K562 (cell line): ENCODE measurements around the gene IFT122. TPM values are rescaled to one million over a fixed set of nuclear protein-coding genes. Genes with fewer than 3 reads are reported as not detected.
A peak's percentile ranks its signal among the peaks of the same experiment; 100 is the strongest.

ENCODE experiments used
- ATAC-seq: fragments of 200-7000 bp; cut with Tn5 transposase; 3 replicates; pipeline ENCODE4 v1.9.1; 2020; ENCODE audit warnings: moderate library complexity
- BruUV-seq: library from RNA; stranded (reverse); fragments of 400-500 nt; replicated peaks from 2 replicates; lab custom pipeline; 2021; lab: Mats Ljungman, UMichigan
- CTCF ChIA-PET: fragments of 300-600 bp; formaldehyde crosslinking; extraction: SDS; loops from one replicate; lab custom pipeline; 2021; ENCODE audit warnings: low intra/inter-chr PET ratio; lab: Yijun Ruan, JAX
- POLR2A ChIA-PET: fragments of 300-600, 350-650 bp; sonication (Branson Sonifier 250); formaldehyde crosslinking; extraction: SDS; loops from one replicate; lab custom pipeline; 2021; ENCODE audit warnings: antibody characterized with exemption, inconsistent platforms; lab: Yijun Ruan, JAX
- DNase-seq, 4 experiments: peaks; one replicate each; pipeline versions ENCODE4 v3.0.0 to v3.0.0-alpha.2; 2011 to 2018; ENCODE audit warnings: low spot score in 3 of 4, mixed read lengths in 3 of 4; ENCODE audit errors: extremely low read depth in 1 of 4
- FAIRE-seq: peaks from 2 replicates; lab custom pipeline; 2011; peaks lifted over from hg19 to GRCh38; lab: Jason Lieb, UNC
- H2AFZ ChIP-seq: 2 replicates; pipeline ENCODE4 v1.6.0; 2011; ENCODE audit warnings: low read depth, low read length, control low read depth, inconsistent platforms
- H3K27ac ChIP-seq: fragments of 200-600 bp; 3 replicates; pipeline ENCODE4 v1.8.0; 2011; ENCODE audit warnings: low read depth, mild to moderate bottlenecking, control low read depth, inconsistent platforms, low read length, moderate library complexity, mixed read lengths; ENCODE audit errors: extremely low read depth
- H3K27me3 ChIP-seq, 2 experiments: fragments of 300-600 bp in 1 of 2; 2 replicates in 1 of 2; 3 replicates in 1 of 2; pipeline versions ENCODE4 v1.6.0 to v1.8.0; 2011; ENCODE audit warnings: inconsistent platforms in 2 of 2, low read length in 2 of 2, mild to moderate bottlenecking in 1 of 2, mixed read lengths in 1 of 2, moderate library complexity in 1 of 2; ENCODE audit not compliant: control insufficient read depth in 2 of 2, insufficient read depth in 2 of 2
- H3K36me3 ChIP-seq: fragments of 300-600 bp; 3 replicates; pipeline ENCODE4 v1.8.0; 2011; ENCODE audit warnings: mild to moderate bottlenecking, low read length, inconsistent platforms; ENCODE audit not compliant: control insufficient read depth, insufficient read depth
- H3K4me1 ChIP-seq, 2 experiments: fragments of 200-600 bp in 1 of 2; replicated peaks in 1 of 2; 2 replicates in 1 of 2; 3 replicates in 1 of 2; pipeline versions ENCODE4 v1.5.1 to v1.8.0; 2011; ENCODE audit warnings: inconsistent platforms in 2 of 2, low read length in 2 of 2, mild to moderate bottlenecking in 1 of 2, mixed read lengths in 1 of 2, moderate library complexity in 1 of 2; ENCODE audit not compliant: control insufficient read depth in 2 of 2, insufficient read depth in 2 of 2
- H3K4me2 ChIP-seq: 2 replicates; pipeline ENCODE4 v1.6.1; 2011; ENCODE audit warnings: low read length, control low read depth, inconsistent platforms, mixed read lengths; ENCODE audit not compliant: insufficient read depth
- H3K4me3 ChIP-seq: fragments of 200-600 bp; sonication (generic), shearing (Covaris generic); 2 replicates; pipeline ENCODE4 v1.5.1; 2016; ENCODE audit warnings: control low read depth, inconsistent platforms
- H3K79me2 ChIP-seq: fragments of 200-600 bp; 3 replicates; pipeline ENCODE4 v1.8.0; 2011; ENCODE audit warnings: low read length, inconsistent platforms; ENCODE audit not compliant: control insufficient read depth, insufficient read depth
- H3K9ac ChIP-seq, 2 experiments: 2 replicates each; pipeline versions ENCODE4 v1.6.0 to v1.6.1; 2011; ENCODE audit warnings: low read depth in 2 of 2, low read length in 2 of 2, control low read depth in 1 of 2, inconsistent platforms in 1 of 2, mild to moderate bottlenecking in 1 of 2, mixed read lengths in 1 of 2; ENCODE audit not compliant: insufficient read depth in 1 of 2
- H3K9me1 ChIP-seq: one replicate; pipeline ENCODE4 v1.6.0; 2011; ENCODE audit warnings: inconsistent platforms, mild to moderate bottlenecking, low read length, moderate library complexity; ENCODE audit not compliant: control insufficient read depth, insufficient read depth
- H3K9me3 ChIP-seq: replicated peaks from 2 replicates; pipeline ENCODE4 v1.5.1; 2011; ENCODE audit warnings: low read depth, low read length, inconsistent platforms; ENCODE audit not compliant: control insufficient read depth, insufficient read depth
- H4K20me1 ChIP-seq: replicated peaks from 2 replicates; pipeline ENCODE4 v1.6.1; 2011; ENCODE audit warnings: low read length, inconsistent platforms, mixed read lengths; ENCODE audit not compliant: control insufficient read depth, insufficient read depth
- BACH1 ChIP-seq: fragments of 200-800 bp; sonication (Bioruptor generic); IDR thresholded peaks from 2 replicates; pipeline ENCODE4 v1.6.1; 2016; ENCODE audit warnings: missing genetic modification characterization, missing compliant biosample characterization
- GMEB1 ChIP-seq: fragments of 250-450 bp; sonication (Bioruptor Pico); IDR thresholded peaks from 2 replicates; pipeline ENCODE4 v1.4.0; 2020; ENCODE audit warnings: mild to moderate bottlenecking
- MECOM ChIP-seq: fragments of 250-450 bp; sonication (Bioruptor Pico); IDR thresholded peaks from 2 replicates; pipeline ENCODE4 v1.8.0; 2022; ENCODE audit warnings: inconsistent platforms
- POLR2G ChIP-seq: fragments of 200-400 bp; formaldehyde crosslinking; IDR thresholded peaks from 2 replicates; pipeline ENCODE4 v1.6.1; 2017; ENCODE audit warnings: low read depth, mild to moderate bottlenecking, antibody characterized with exemption, low read length, moderate library complexity
- SRSF7 ChIP-seq: fragments of 200-400 bp; formaldehyde crosslinking; optimal IDR thresholded peaks from 2 replicates; pipeline ENCODE3; 2017; ENCODE audit warnings: mild to moderate bottlenecking, low read depth, low read length
- TCF3 ChIP-seq: sonication (generic); formaldehyde crosslinking; IDR thresholded peaks from 2 replicates; pipeline ENCODE4 v1.4.0; 2020; ENCODE audit warnings: mild to moderate bottlenecking, missing genetic modification reagents
- ZBTB2 ChIP-seq: fragments of 450-650 bp; IDR thresholded peaks from 2 replicates; pipeline ENCODE4 v1.6.1; 2016; ENCODE audit warnings: antibody characterized with exemption
- ZFP36 ChIP-seq: fragments of 150-350 bp; IDR thresholded peaks from 2 replicates; pipeline ENCODE4 v1.6.1; 2018; ENCODE audit warnings: low read length, low read depth; ENCODE audit not compliant: partially characterized antibody
- ZNF398 ChIP-seq: fragments of 250-450 bp; sonication (Bioruptor Pico); IDR thresholded peaks from 2 replicates; pipeline ENCODE4 v1.8.0; 2021; ENCODE audit warnings: moderate library complexity, mild to moderate bottlenecking, inconsistent platforms
- ZNF764 ChIP-seq: fragments of 250-450 bp; sonication (Bioruptor Pico); IDR thresholded peaks from 2 replicates; pipeline ENCODE4 v1.4.0; 2020; ENCODE audit warnings: low read depth, mild to moderate bottlenecking, moderate library complexity
- ZNF778 ChIP-seq: fragments of 450-650 bp; formaldehyde crosslinking; IDR thresholded peaks from 2 replicates; pipeline ENCODE4 v1.4.0; 2020; ENCODE audit warnings: mild to moderate bottlenecking, moderate library complexity
- WGBS: fragments of 100-300 bp; shearing (Covaris generic); methylation state at CpG from one replicate; pipeline ENCODE4 v1.1.6; 2016; ENCODE audit warnings: low coverage, mixed read lengths; ENCODE audit not compliant: insufficient coverage; ENCODE audit errors: missing lambda C conversion rate; 5-methylcytosine and 5-hydroxymethylcytosine counted together
- in situ Hi-C: fragments of 300-500 bp; cut with MboI; formaldehyde crosslinking; loops from 4 replicates; pipeline ENCODE4 v1.15.0; 2018; ENCODE audit warnings: inconsistent platforms, mixed read lengths
- intact Hi-C: fragments of 100-400 bp; cut with micrococcal nuclease; formaldehyde crosslinking; loops from 2 replicates; pipeline ENCODE4 v1.14.2; 2022
- polyA plus RNA-seq, 8 experiments: library from polyadenylated mRNA; depleted of rRNA in 4 of 8; stranded (reverse) in 5 of 8; unstranded in 3 of 8; fragments of >200 nt; fragmentation: Nextera tagmentation in 2 of 8; fragmentation: Illumina TruSeq in 1 of 8; extraction: Ambion mirVana in 2 of 8; extraction: Trizol in 1 of 8; gene quantifications; 2 replicates each; pipeline versions ENCODE4 v1.2.1 to v1.2.3, GENCODE V29; 2011 to 2014; ENCODE audit warnings: inconsistent platforms in 1 of 8, missing spikeins in 1 of 8
- total RNA-seq, 7 experiments: library from RNA; depleted of rRNA in 6 of 7; stranded (reverse); fragments of >200 nt in 6 of 7; fragmentation: Illumina TruSeq in 2 of 7; extraction: Trizol in 2 of 7; gene quantifications; 2 replicates each; pipeline versions ENCODE4 v1.2.1 to v1.2.3, GENCODE V29; 2011 to 2021; ENCODE audit warnings: low replicate concordance in 1 of 7

IFT122 gene
- total and polyA plus RNA-seq, 9 of the 15 experiments (the other 6 are each of a cell fraction or from before 2014, with no cell fraction given), result 2.4 to 11.5 (median 7.7) TPM

- POLR2A ChIA-PET, result no interaction called here
- Histone ChIP-seq H2AFZ (no peak overlapping the region), H3K36me3 (no peaks in the 10 kb centered on the region), H3K4me1 (no peaks in the 10 kb centered on the region), H3K79me2 (no peaks in the 10 kb centered on the region), H3K9ac (no peak overlapping the region), H3K9me1 (no peaks in the 10 kb centered on the region), H3K4me2 (no peak overlapping the region), H3K9me3 (no peaks in the 10 kb centered on the region), H3K27me3 (peaks cover 0 to 13% of the 10 kb centered on the region in 2 experiments; a peak in 2 of 5 replicates), H4K20me1 (no peaks in the 10 kb centered on the region), H3K27ac (no peak overlapping the region), H3K4me3 (no peak overlapping the region)
- intact Hi-C loops, result no loop called here
- TF ChIP-seq MECOM (CRISPR knock-in tag), result no peak
- 0 out of 2 replicates have a peak, but pooled peaks have one; percentile 14 for TF ChIP-seq POLR2G
- WGBS, result 29% methylated on average over 5 of the region's 8 CpGs
- DNase-seq (no peak), FAIRE-seq (no peak), ATAC-seq (no peak)
- in situ Hi-C loops, result no loop called here
- no TSS peak for BruUV-seq
- CTCF ChIA-PET, result no interaction called here
These were observed 78.1 kb downstream of the IFT122 start for GRCh38 chr3:129518038-129518561.

- no peaks in the 10 kb centered on the region for H3K36me3 ChIP-seq
- H3K4me1 ChIP-seq, result no peaks in the 10 kb centered on the region
- H3K9ac ChIP-seq, result no peak overlapping the region
- TF ChIP-seq ZNF398 (CRISPR knock-in tag), result no peak
- TF ChIP-seq ZBTB2, result no peak
- no peak for TF ChIP-seq GMEB1 (CRISPR knock-in tag)
- TF ChIP-seq BACH1 (tag), result no peak
- TF ChIP-seq ZFP36, result no peak
- no peak for TF ChIP-seq ZNF764 (CRISPR knock-in tag)
- TF ChIP-seq ZNF778 (CRISPR knock-in tag), result no peak
- no peak for TF ChIP-seq SRSF7
- TF ChIP-seq TCF3, result no peak
These were observed 78.6 kb downstream of the IFT122 start for GRCh38 chr3:129518581-129518980.

More at GRCh38 chr3:129518581-129518980, 78.6 kb downstream of the IFT122 start:
- H3K27me3 ChIP-seq, result peaks cover 0 to 18% of the 10 kb centered on the region in 2 experiments; a peak in 2 of 5 replicates
- H4K20me1 ChIP-seq, result no peaks in the 10 kb centered on the region
- in situ Hi-C loops (no loop called here), intact Hi-C loops (no loop called here)
- ATAC-seq (no peak), FAIRE-seq (no peak), DNase-seq (no peak)
- no peak overlapping the region for H3K4me3 ChIP-seq
- no peaks in the 10 kb centered on the region for H3K79me2 ChIP-seq
- CTCF ChIA-PET, result no interaction called here
- POLR2A ChIA-PET, result interaction anchor here (0.6 kb wide), 1 partner anchor 98 kb away, joined by 3 read pairs; no protein-coding TSS in a partner anchor
- no peak overlapping the region for H2AFZ ChIP-seq
- H3K4me2 ChIP-seq, result no peak overlapping the region
- 61% methylated on average over 5 of the region's 8 CpGs for WGBS
- no peaks in the 10 kb centered on the region for H3K9me1 ChIP-seq
- H3K27ac ChIP-seq, result no peak overlapping the region
- no peaks in the 10 kb centered on the region for H3K9me3 ChIP-seq
- no TSS peak for BruUV-seq
